Suprapubic skin (tissue), 4 donors: ENCODE results near the gene ZNF775. TPM values are rescaled to one million over a fixed set of nuclear protein-coding genes. Genes with fewer than 3 reads are reported as not detected.

Source experiments
- DNase-seq, 2 donors: peaks; one replicate each; pipeline ENCODE4 v3.0.0-alpha.2; 2019; ENCODE audit warnings: low spot score in 2 of 2
- H3K27ac ChIP-seq: fragments of 200-600 bp; sonication (generic); one replicate; pipeline ENCODE4 v1.5.1; 2019
- H3K27me3 ChIP-seq: fragments of 200-600 bp; sonication (generic); one replicate; pipeline ENCODE4 v1.5.1; 2019
- H3K36me3 ChIP-seq: fragments of 200-600 bp; sonication (generic); one replicate; pipeline ENCODE4 v1.5.1; 2019
- H3K4me1 ChIP-seq: fragments of 200-600 bp; sonication (generic); one replicate; pipeline ENCODE4 v1.5.1; 2019
- H3K4me3 ChIP-seq: fragments of 200-600 bp; sonication (generic); one replicate; pipeline ENCODE4 v1.5.1; 2019; ENCODE audit warnings: mild to moderate bottlenecking
- H3K9me3 ChIP-seq: fragments of 200-600 bp; sonication (generic); one replicate; pipeline ENCODE4 v1.5.1; 2019
- EP300 ChIP-seq: sonication (generic); formaldehyde crosslinking; IDR thresholded peaks from one replicate; pipeline ENCODE4 v1.6.1; 2017; ENCODE audit warnings: antibody characterized with exemption
- POLR2A ChIP-seq, 2 donors: fragments of 450-650 bp; IDR thresholded peaks; one replicate each; pipeline ENCODE4 v1.6.1; 2017; ENCODE audit warnings: antibody characterized with exemption in 2 of 2, mild to moderate bottlenecking in 2 of 2, moderate library complexity in 2 of 2
- POLR2AphosphoS5 ChIP-seq, 3 donors: sonication (generic); formaldehyde crosslinking; IDR thresholded peaks; one replicate each; pipeline ENCODE4 v1.6.1; 2017; ENCODE audit warnings: antibody characterized with exemption in 3 of 3
- WGBS: methylation state at CpG from one replicate; pipeline ENCODE4 v1.1.5; 2018; 5-methylcytosine and 5-hydroxymethylcytosine counted together
- total RNA-seq, 4 donors: library from RNA; depleted of rRNA; stranded (reverse); fragments of >200 nt; gene quantifications; one replicate each; pipeline ENCODE4 v1.1.0, GENCODE V29; 2016
- TF ChIP-seq, protein P1 (sequence below), 2 donors: fragments of 200-600 bp in 1 of 2; fragments of 450-650 bp in 1 of 2; sonication (generic) in 1 of 2; IDR thresholded peaks; one replicate each; pipeline ENCODE4 v1.5.1; 2016 to 2019; ENCODE audit warnings: antibody characterized with exemption in 2 of 2, mild to moderate bottlenecking in 1 of 2, moderate library complexity in 1 of 2

Gene ZNF775
- total RNA-seq, 4 donors from 2014 or later: 1.6 to 3.9 (median 2.6) TPM

DNA sequence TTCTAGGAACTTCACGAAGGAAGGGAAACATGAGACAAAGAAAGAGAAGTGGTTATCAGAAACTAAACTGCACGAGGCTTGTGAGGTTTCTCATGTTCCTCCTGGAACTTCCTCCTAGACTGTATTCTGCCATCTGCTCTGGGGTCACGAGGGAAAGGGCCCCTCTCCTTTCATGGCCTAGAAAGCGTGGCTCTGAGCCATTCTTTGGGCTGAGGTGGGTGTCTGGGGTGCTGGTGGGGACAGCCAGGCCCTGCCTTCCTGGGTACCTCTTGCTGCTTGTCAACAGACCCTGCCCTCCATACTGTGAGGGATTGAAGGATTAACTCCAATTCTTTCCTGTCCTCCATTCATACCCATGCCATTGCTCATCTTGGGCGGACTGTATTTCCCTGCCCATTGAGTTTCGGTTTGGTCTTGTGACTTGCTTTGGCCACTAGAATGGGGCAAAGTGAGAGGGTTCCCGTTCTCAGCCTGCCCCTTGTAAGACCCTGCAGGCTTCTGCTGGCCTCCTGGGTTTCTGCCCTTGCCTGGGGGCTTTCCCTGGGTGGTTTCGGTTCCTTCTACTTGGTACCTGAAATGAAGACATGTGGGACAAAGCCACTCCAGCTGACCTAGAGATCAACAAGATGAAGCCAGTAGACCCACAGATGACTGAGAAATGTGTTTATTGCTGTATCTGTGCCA lies 56.4 kb downstream of the ZNF775 start:
- TF ChIP-seq POLR2A (IDR thresholded peaks at IDR 0.05) (no peak), EP300 (no peak), POLR2AphosphoS5 (IDR thresholded peaks at IDR 0.05) (no peak)
- TF ChIP-seq, protein P1, sequence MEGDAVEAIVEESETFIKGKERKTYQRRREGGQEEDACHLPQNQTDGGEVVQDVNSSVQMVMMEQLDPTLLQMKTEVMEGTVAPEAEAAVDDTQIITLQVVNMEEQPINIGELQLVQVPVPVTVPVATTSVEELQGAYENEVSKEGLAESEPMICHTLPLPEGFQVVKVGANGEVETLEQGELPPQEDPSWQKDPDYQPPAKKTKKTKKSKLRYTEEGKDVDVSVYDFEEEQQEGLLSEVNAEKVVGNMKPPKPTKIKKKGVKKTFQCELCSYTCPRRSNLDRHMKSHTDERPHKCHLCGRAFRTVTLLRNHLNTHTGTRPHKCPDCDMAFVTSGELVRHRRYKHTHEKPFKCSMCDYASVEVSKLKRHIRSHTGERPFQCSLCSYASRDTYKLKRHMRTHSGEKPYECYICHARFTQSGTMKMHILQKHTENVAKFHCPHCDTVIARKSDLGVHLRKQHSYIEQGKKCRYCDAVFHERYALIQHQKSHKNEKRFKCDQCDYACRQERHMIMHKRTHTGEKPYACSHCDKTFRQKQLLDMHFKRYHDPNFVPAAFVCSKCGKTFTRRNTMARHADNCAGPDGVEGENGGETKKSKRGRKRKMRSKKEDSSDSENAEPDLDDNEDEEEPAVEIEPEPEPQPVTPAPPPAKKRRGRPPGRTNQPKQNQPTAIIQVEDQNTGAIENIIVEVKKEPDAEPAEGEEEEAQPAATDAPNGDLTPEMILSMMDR (IDR thresholded peaks at IDR 0.05): no peak
- Histone ChIP-seq H3K27me3 (no peaks in the 10 kb centered on the region), H3K4me3 (no peak overlapping the region), H3K36me3 (no peaks in the 10 kb centered on the region), H3K9me3 (peaks cover 3% of the 10 kb centered on the region), H3K4me1 (no peaks in the 10 kb centered on the region), H3K27ac (no peak overlapping the region)
- DNase-seq: no peak
- 71% methylated on average over 8 of the region's 8 CpGs for WGBS

DNA sequence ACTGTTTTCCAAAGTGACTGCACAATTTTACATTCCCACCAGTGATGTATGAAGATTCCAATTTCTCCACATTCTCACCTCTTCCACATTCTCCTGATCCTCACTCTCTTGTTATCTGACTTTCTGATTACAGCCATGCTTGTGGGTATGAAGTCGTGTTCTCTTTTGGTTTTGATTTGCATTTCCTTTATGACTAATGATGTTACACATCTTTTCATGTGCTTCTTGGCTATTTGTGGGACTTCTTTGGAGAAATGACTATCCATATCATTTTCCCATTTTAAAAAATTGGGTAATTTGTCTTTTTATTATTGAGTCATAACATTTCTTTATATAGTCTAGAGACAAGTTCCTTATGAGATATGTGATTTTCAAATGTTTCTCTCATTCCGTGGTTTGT lies 60.8 kb downstream of the ZNF775 start:
- TF ChIP-seq POLR2A (IDR thresholded peaks at IDR 0.05) (no peak), EP300 (no peak), POLR2AphosphoS5 (IDR thresholded peaks at IDR 0.05) (no peak)
- TF ChIP-seq, protein P1 (IDR thresholded peaks at IDR 0.05): no peak
- H3K4me3 ChIP-seq: no peak overlapping the region

DNA sequence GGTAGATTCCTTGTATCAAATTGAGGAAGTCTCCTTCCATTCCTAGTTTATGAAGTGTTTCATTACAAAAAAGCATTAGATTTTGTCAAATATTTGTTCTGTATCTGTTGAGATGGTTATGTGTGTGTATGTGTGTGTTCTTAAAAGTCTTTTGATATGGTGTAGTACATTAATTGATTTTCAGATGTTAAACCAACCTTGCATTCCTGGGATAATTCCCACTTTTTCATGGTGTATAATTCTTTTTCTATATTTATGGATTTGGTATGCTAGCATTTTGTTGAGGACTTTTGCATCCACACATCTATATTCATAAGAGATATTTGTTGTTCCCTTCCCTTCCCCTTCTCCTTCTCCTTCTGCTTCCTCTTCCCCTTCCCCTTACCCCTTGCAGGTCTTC lies 62.4 kb downstream of the ZNF775 start:
- TF ChIP-seq, protein P1 (IDR thresholded peaks at IDR 0.05): no peak
- TF ChIP-seq POLR2A (IDR thresholded peaks at IDR 0.05) (no peak), POLR2AphosphoS5 (IDR thresholded peaks at IDR 0.05) (no peak), EP300 (no peak)
- H3K4me3 ChIP-seq: no peak overlapping the region
- no peaks in the 10 kb centered on the region for H3K27me3 ChIP-seq
- H3K9me3 ChIP-seq: peaks cover 21% of the 10 kb centered on the region
- no peaks in the 10 kb centered on the region for H3K36me3 ChIP-seq
- DNase-seq: no peak
- H3K4me1 ChIP-seq: no peaks in the 10 kb centered on the region
- no peak overlapping the region for H3K27ac ChIP-seq

More for the DNA sequence above, 60.8 kb downstream of the ZNF775 start:
- peaks cover 21% of the 10 kb centered on the region for H3K9me3 ChIP-seq
- H3K36me3 ChIP-seq: no peaks in the 10 kb centered on the region
- H3K4me1 ChIP-seq: no peaks in the 10 kb centered on the region
- H3K27ac ChIP-seq: no peak overlapping the region
- no peaks in the 10 kb centered on the region for H3K27me3 ChIP-seq
- DNase-seq: no peak
- WGBS: 57% methylated on average over 2 of the region's 2 CpGs

DNA sequence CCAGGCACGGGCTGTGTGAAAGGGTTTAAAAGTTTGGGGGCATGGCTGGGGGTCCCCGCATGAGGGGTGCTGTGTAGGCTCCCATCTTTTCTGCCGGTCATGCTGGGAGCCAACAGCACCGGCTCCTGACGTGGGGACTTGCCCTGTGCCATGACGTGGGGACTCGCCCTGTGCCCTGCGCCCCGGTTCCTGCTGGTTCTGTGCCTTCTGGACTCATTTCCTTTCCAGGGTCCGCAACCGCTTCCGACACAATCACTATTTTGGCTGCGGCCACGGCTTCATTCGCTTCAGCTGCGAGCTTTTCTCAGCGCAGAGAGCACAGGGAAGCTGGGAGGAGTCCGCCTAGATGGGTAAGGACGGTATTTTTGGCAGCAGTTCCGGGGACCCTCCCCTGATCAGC lies 63.7 kb downstream of the ZNF775 start:
- H3K36me3 ChIP-seq: no peaks in the 10 kb centered on the region
- no peak overlapping the region for H3K27ac ChIP-seq
- 96% methylated on average over 15 of the region's 20 CpGs for WGBS
- TF ChIP-seq, protein P1 (IDR thresholded peaks at IDR 0.05): no peak
- H3K4me3 ChIP-seq: no peak overlapping the region
- H3K4me1 ChIP-seq: no peaks in the 10 kb centered on the region
- no peak for DNase-seq
- H3K9me3 ChIP-seq: peaks cover 21% of the 10 kb centered on the region
- no peaks in the 10 kb centered on the region for H3K27me3 ChIP-seq

DNA sequence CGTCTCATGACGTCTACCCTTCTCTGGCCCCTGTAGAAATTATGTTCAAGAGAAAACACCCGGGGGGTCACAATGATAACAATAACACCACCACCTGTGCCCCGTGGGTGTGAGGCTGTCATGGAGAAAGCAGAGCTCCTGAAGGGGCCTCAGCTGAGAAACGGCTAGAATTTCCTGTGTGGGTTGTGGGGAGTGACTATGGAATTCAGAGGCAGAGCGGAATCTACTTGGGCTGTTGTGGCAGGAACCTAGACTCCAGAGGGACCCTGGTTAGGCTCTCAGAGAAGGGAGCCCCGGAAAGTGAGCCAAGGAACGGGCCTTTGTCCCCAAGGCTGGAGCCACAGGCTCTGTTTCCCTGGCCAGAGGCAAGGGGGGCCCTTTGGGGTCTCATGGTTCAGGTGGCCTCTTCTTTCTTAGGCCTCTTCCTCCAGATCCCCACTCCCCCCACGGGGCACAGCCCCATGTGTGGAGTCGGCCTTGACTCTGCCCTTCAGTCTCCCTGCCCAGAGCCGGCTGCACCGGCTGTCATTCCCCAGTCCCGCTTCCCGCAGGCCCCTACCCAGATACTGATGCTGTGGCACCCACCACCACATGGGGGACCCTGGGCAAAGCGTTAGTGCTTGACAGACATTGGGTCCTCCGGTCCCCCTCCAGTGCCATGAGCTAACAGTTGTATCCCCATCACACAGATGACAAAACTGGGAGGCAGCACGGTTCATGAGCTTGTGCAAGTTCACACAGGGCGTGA lies 64.8 kb downstream of the ZNF775 start:
- 86% methylated on average over 15 of the region's 18 CpGs for WGBS
- Histone ChIP-seq H3K9me3 (peaks cover 21% of the 10 kb centered on the region), H3K27me3 (no peaks in the 10 kb centered on the region), H3K4me3 (no peak overlapping the region), H3K27ac (no peak overlapping the region), H3K4me1 (peaks cover 2% of the 10 kb centered on the region), H3K36me3 (no peaks in the 10 kb centered on the region)
- TF ChIP-seq POLR2A (IDR thresholded peaks at IDR 0.05) (no peak), EP300 (no peak), POLR2AphosphoS5 (IDR thresholded peaks at IDR 0.05) (no peak)
- TF ChIP-seq, protein P1 (IDR thresholded peaks at IDR 0.05): no peak
- no peak for DNase-seq
